HG02678 (cell line): ENCODE data around the gene TAF1B.

Experiments used
- ATAC-seq: cut with Tn5 transposase; IDR thresholded peaks from one replicate; pipeline ENCODE4 v1.9.1; 2021; ENCODE audit warnings: mild to moderate bottlenecking, moderate library complexity; ENCODE audit not compliant: unreplicated experiment

TAF1B gene

DNA sequence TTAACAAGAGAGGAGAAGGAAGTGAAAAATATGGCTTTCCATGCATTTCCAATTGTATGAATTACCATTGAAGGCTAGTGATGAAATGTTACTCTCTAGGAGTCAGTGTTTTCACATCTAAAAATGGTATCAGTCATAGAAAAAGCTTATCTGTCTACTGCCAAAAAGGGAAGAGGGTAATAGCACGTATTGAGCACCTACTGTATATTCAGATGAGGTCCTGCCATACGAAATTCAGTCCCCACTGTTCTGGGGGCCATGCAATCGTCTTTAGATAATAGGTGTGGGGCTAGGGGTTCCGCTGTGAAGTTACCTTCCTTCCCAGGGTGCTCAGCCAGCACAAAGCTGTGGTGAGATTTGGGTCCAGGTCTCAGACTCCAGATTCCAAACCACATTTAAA lies 94.0 kb downstream of the TAF1B start:
- no peak for ATAC-seq

DNA sequence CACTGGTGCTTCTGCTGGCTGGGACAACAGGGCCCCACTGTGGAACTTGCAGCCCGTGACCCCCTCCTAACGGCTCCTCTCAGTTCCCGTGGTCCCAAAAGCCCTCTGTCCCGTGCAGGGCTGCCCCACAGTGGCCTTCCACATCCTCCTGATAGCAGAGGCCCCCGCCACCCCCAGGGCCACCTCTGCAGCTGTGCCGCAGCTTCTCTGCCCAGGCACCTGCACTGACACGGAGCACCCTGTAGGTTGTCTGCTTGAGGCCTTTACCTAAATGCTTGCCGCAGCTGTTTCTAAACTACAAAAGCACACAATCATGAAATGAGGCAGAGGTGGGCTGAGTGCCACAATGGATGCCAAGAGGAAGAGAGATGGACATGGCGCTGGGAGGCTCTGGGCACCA lies 94.7 kb downstream of the TAF1B start:
- no peak for ATAC-seq

DNA sequence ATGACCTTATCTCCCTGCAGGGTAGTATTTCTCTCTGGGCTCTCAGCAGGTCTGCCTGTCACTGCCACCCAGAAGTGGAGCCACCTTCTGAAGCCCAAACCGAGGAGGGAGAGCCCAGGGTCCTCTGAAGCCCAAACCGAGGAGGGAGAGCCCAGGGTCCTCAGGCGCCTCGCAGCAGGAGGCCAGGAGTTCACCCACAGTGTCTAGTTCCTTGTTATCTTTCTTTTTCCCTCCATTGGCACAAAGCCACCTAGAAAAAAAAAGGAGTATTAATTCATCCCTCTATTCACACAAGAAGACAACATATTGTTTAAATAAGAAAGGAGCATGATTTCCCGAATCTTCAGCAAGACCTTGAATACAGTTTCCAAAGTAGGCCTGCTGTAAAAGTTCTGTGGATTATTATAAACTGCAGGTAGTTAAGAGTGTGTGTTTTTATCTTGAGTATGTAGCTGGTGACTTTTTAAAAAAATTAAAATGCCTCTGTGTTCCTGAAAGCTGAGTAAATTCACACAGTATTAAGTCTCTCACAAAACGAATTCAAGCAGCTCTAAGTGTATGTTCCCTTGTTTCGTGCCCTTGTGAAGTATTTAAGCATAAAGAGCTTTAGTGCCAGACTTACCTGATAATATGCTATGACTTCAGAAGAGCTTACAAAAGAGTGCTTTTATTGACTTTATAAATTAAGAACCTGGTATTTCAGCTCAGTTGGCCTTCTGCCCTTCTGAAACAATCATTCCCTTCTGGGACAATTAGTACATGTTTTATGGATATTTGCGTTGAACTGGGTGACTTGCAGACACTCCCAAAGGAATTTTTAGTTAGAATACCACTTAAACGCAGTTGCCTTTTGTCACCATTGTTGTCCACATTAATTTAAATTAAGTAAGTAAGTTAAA lies 96.6 kb downstream of the TAF1B start:
- ATAC-seq = no peak

DNA sequence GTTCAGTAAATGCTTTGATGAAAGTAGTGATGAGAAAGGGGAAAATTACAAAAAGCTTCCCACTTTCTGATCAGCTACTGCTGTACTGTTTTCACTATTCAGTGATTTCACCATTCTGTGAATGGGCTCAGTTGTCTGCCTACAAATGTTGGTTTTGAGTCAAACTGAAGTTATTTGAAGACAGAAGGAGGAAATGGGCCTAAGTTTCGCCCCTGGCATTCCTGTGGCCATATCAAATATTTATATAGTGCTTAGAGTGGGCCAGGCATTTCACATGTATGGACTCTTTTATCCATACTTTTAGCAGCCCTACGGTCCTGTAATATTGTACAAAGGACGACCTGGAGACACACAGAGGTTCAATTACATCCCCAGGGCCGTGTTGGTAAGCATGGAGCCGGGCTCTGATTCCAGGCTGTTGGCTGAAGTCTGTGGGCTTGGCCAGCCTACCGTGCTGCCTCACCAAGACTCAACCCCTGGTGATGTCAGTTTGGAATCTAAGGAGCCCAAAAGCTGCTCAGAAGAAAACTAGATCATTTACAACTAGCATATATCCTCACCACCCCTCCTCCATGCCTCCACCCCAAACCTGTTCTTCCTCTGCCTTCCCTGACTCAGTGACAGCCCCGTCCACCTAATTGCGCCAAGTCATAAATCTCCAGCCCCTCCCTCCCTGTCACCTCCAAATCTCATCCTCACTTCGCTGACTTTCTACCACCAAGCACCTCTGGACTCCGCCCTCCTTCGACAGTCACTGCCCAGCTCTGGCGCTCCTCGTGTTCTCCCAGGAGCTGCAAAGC lies 98.1 kb downstream of the TAF1B start:
- no peak for ATAC-seq

DNA sequence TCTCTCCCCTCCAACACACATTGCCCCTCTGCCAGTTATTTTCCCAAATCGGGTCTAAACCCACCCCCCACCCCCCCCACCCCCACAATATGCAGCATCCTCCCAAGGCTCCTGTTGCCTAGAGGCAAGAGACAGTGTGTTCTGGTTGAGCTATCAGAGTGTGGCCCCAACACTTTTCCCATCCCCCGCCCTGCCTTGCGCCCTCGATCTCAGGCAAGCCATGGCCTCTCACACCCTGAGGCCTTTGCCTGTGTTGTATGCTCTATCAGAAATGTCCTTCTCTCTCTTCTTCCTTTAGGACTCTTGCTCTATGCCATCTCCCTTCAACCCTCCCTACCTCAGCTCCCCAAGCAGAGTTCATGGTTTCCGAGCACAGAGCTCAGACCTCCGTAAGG lies 98.7 kb downstream of the TAF1B start:
- ATAC-seq = no peak

DNA sequence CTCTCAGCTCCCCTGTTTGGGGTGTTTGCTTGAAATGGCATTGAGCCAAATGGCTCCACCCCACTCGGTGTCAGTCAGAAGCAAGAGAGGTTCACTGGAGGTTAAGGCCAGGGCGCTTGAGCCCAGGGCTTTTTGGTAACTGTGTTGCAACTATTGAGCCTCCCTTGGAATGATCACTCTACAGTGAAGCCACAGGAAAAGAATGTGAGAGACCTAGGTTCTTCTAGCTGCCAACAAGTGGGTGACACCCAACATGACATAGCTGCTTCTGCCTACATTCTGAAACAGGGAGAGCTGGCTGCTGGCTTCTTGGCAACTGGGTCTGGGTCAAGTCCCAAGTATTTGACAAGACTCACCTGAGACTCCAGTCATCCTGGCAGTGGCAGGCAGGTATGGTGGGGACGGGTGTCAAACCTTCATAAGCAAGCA lies 101.1 kb downstream of the TAF1B start:
- no peak for ATAC-seq

DNA sequence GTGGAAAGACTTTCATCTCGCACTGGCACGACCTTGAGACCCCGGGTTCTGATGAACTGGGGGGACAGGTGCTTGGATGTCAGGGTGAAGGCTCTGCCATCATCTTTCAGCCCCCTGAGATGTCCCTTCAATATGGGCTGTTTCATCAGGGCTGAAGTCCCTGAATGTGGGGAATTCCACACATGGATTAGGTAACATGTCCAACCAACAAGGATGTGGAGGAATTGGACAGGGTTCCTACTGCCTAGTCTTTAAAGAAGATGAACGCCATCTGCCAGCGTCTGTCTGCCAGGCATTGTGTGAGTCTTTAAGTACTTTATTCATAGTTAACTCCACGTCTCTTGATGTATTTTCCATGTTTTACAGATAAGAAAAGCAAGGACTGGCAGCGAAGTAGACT lies 102.3 kb downstream of the TAF1B start:
- ATAC-seq = no peak

DNA sequence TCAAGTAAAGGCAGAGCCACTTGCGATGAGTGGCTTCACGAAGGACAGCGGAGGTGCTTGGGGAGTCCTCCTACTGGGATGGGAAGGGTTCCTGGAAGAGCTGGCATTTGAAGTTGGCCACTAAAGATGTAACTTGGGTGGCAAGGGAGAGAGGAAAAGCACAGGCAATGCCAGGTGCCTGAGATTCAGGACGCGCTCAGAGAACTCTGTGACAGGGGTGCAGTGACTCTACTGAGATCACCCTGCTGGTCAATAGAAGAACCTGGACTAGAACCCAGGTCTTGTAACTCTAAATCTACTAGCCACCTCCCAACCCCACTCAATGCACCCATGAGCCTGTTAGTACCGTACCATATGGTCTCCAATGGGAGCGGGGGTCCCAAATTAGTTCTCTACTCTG lies 102.8 kb downstream of the TAF1B start:
- ATAC-seq = no peak

DNA sequence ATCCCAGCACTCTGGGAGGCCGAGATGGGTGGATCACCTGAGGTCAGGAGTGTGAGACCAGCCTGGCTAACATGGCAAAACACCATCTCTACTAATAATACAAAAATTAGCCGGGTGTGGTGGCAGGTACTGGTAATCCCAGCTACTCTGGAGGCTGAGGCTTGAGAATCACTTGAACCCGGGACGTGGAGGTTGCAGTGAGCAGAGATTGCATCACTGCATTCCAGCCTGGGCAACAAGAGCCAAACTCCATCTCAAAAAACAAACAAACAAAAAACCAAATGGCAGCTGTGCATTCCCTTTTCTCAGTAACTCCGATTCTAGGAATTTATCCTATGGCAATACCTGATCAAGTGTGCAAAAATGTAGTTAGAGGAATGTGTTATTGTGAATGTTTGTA lies 103.5 kb downstream of the TAF1B start:
- no peak for ATAC-seq

DNA sequence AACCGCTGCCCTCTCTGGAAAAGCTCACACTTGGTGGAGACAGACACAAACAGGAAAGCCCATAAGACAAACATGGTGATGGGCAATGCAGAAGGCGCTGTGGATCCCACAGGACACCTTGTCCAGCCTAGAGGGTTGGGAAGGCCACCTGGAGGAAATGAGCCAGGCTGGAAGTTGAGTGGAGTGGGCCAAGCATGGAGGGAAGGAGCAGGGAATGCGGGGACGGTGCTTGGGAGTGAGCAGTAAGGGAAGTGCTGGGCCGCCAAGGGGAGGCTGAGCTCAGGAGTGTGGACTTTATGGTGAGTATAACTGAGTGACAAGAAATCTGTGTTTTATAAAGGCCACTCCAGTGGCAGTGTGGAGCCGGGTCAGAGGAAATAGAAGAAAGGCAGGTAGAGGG lies 105.4 kb downstream of the TAF1B start:
- no peak for ATAC-seq

DNA sequence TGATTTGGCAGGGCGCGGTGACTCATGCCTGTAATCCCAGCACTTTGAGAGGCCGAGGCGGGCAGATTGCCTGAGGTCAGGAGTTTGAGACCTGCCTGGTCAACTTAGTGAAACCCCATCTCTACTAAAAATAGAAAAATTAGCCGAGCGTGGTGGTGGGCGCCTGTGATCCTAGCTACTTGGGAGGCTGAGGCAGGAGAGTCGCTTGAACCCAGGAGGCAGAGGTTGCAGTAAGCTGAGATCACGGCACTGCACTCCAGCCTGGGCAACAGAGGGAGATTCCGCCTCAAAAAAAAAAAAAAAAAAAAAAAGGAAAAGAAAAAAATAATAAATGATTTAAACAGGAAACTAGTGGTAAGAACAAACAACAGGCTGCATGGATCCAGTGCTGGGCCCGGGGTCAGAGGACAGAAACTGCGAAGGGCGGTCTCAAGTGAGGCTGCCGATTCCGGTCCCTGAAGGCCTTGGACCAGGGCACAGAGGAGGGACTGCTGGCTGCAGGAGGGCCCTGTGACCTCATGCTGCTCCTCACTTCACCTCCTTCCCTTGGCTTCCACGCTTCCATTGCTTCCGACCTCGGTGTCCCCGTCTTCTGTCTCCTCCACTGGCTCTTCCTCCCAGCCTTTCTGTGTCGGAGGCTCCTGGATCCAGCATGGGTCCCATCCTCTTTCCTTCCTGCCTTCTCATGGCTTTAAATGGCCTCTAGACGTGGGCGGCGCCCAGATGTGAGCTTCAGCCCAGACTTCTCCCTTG lies 106.1 kb downstream of the TAF1B start:
- no peak for ATAC-seq

DNA sequence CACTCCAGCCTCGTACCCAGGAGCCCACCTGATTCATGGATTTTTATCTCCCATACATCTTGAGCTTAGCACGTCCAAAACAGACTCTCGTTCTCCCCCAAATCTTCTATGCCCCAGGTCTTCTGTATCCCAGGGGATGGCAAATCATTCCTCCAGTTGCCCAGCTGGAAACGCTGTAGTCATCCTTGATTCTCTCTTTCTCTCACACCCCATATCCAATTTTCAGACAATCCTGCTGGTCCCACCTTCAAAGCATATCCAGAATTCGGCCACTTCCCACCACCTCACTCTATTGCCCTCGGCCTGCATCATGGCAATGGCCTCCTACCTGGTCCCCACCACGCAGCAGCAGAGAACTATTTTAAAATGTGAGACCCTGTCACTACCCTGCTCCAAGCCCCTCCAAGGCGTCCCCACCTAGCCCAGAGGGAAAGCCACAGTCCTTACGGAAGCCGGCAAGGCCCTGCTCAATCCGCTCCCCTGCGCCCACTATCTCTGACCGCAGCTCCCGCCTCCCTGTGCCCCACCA lies 106.8 kb downstream of the TAF1B start:
- ATAC-seq = no peak

DNA sequence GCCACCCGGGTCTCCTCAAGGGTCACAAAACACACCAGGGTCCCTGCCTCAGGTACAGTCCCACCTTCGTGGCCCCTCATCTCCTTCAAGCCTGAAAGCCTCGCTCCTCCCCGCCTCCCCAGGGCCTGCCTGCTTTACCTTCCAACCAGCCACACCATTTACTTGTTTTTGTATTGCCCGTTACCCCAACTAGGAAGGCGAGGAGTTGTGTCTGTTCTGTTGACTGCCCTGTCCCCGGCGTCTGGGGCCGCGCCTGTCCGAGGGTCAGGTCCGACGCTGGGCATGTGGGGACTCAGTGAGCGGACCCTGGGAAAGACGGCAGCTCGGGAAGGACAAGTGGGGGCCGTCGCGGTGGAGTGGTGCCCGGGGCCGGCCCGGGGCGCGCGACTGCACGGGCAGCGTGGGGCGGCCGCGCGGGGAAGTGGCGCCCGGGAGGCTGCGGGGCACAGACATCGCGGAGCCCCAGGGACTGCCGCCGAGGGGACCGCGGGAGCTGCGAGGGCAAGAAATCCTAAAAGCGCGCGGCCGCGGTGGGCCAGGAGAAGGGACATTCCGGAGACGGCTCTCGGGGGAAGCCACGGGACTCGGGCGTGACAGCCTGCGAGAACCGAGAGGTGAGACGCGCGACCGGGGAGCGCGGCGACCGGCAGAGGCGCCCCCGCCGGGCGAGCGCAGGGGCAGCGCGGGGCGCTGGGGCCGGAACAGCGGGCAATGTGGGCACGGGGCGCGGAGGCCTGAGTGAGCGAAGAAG lies 107.4 kb downstream of the TAF1B start:
- peak; percentile 40 for ATAC-seq

DNA sequence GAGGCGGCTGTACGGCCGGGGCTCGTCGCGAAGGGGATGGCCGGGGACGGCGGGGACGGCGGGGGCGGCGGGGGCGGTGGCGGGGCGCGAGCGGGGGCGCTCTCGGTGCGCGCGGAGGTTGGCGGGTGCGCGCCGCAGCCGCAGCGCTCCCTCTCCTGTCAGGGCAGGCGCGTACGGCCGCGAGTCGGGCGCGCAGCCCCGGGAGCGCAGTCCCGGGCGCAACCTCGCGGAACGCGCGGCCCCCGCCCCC lies 107.9 kb downstream of the TAF1B start:
- no peak for ATAC-seq

DNA sequence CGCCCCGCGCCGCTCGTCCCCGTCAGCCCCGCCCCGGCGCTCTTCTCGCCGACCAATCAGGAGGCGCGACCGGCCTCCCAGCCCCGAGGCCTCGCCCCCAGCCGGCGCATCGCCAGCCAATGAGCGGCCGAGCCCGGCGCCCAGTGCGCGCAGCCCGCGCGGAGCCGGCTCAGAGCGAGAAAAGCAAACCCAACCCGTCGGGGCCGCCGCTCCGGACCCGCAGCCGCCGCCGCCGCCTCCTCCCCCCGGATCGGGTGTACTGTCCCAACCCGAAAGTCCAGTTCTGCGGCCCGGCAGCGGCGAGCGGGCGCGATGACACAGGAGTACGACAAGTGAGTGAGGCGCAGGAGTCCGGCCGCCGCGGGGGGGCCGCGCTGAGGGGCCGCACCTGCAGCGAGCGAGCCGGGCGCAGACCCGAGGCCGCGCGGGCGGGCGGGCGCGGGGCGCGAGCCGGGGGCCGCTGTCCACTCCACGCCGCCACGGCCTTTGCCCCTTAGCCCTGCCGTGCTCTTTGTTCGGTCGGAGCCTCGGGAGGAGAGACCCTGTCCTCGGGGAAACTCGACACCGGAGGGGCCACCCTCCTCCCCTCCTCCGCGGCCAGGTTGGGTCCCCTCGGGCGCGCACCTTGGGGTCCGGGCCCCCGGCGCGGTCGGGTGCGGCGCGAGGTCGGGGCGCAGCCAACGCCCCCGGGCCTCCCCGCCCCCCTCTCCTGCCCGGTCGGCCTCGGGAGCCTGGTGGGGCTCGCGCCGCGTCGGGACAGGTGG lies 108.4 kb downstream of the TAF1B start, which contains the start of gene GRHL1:
Gene GRHL1, plus strand, starts transcription at position 172 of the 764 bp plus-strand sequence. Its CDS starts 141 bp downstream, at position 313.
- ATAC-seq = peak; percentile 95

DNA sequence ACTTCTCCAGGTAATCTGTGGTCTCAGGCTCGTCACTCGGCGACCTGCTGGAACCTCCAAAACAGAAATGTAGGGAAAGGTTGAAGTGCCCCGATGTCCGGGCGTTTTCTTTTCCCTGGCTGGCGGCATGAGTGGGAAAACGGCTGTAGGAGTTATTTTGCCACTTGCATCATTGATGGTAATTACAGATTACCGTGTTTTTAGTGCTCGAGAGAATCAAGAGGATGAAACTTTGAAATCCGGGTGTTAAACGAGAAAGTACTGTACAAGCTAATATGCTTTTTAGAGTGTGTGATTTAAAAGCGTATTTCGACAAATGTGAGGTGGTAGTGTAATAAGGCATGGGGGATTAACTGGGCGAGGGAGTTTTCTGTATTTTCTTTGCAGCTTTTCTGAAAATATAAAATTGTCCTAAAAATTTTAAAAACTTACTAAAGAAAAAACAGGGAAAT lies 109.0 kb downstream of the TAF1B start:
- ATAC-seq = no peak

DNA sequence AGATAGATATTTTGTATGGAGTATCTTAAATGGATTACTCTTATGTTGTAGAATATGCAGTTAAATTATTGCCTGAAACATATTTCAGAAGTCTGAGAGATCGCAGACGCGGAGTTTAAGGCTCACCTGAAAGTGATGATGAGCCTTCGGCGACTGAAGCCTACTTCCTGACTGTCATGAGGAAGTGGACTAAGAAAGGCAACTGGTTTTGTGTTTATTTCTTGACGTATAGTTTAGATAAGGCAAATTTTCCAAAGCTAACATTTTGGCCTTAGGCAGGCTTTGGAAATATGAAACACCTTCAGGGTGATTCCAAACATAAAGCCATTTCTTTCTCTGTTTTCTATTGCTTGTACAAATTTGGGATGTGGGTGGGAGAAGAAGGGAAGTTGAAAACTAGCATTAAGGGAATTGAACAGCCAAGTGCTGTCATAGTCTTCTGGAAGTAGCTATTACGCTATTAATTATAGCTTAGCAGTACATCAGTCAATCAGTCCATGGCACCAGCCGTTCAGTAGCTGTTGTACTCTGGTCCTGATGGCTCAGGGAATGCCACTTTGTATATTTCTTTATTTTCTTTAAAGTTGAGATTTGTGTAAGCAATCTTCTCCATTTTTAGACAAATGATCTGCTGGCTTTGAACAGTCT lies 109.7 kb downstream of the TAF1B start:
- ATAC-seq = no peak

DNA sequence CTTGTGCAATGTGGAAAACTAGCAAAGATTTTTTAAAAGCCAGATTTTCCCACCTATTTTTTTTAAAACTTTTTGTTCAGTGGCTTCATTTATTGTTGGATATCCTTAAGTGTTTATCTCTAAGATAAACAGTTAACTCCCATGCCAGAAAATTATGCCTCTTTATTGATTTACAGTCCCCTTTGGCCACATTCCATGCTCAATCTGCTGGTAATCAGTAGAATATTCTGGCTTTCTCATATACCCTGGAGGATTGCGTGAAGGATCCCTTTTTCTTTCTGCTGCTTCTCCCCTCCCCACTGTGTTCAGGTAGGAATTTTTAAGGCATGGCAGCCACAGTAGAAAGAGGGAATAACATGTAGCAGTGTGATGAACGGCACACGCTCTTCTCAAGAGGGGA lies 110.9 kb downstream of the TAF1B start:
- ATAC-seq = no peak

DNA sequence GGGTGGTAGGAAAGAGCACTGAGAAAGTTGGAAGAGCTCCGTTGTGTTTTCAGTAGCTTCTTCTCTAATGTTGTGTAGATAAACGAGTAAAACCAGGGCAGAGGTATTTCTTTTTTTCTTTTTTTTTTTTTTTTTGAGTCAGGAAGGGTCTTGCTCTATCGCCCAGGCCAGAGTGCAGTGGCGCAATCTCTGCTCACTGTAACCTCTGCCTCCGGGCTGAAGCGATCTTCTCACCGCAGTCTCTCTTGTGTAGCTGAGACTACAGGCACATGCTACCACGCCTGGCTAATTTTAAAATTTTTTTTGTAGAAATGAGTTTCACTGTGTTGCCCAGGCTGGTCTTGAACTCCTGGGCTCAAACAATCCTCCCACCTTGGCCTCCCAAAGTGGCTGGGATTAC lies 114.8 kb downstream of the TAF1B start:
- ATAC-seq = no peak
